GM12872 (cell line): ENCODE data around the gene MUL1.

Experiments
- CTCF ChIP-seq: IDR thresholded peaks from 3 replicates; pipeline ENCODE4 v1.5.1; 2011; ENCODE audit warnings: low read depth, mild to moderate bottlenecking, low read length, moderate library complexity; ENCODE audit not compliant: insufficient read depth

The MUL1 gene

GRCh38 chr1:20480951-20481617 is 26.9 kb downstream of the MUL1 start:
- TF ChIP-seq CTCF = no peak

GRCh38 chr1:20480243-20480944 is 27.6 kb downstream of the MUL1 start:
- no peak for TF ChIP-seq CTCF

GRCh38 chr1:20479840-20480239 is 28.1 kb downstream of the MUL1 start:
- TF ChIP-seq CTCF = no peak

GRCh38 chr1:20478057-20478635 is 29.8 kb downstream of the MUL1 start:
- no peak for TF ChIP-seq CTCF

GRCh38 chr1:20477348-20478056 is 30.4 kb downstream of the MUL1 start:
- no peak for TF ChIP-seq CTCF

GRCh38 chr1:20476265-20477038 is 31.5 kb downstream of the MUL1 start:
- TF ChIP-seq CTCF = no peak
